ENCODE data around the gene FBXL19.
A peak's percentile ranks its signal among the peaks of the same experiment; 100 is the strongest.

Gene FBXL19

DNA sequence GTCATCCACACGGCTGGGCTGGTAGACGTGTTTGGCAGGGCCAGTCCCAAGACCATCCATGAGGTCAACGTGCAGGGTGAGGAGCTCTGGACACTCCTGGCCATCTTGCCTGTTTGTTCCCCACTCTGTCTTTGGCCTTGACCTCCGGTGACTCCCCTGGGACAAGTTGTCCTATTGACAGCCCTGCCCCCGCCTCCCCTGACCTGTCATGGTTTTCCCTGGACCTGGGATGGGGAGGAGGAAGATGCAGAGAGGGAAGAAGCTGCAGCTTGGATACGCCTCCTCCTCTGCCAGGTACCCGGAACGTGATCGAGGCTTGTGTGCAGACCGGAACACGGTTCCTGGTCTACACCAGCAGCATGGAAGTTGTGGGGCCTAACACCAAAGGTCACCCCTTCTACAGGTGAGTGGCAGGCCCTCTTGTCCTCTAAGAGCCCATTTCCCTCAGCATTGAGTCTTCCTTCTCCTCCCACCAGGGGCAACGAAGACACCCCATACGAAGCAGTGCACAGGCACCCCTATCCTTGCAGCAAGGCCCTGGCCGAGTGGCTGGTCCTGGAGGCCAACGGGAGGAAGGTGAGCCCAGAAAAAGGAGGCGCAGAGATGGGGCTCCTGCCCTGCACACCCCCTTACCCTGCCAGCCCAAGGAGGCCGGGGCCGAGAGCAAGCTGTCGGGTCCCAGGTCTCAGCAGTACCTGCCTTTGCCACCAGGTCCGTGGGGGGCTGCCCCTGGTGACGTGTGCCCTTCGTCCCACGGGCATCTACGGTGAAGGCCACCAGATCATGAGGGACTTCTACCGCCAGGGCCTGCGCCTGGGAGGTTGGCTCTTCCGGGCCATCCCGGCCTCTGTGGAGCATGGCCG is 63.0 kb downstream of the FBXL19 start:
- no peak for DNase-seq (ENCODE audit: low spot score)

DNA sequence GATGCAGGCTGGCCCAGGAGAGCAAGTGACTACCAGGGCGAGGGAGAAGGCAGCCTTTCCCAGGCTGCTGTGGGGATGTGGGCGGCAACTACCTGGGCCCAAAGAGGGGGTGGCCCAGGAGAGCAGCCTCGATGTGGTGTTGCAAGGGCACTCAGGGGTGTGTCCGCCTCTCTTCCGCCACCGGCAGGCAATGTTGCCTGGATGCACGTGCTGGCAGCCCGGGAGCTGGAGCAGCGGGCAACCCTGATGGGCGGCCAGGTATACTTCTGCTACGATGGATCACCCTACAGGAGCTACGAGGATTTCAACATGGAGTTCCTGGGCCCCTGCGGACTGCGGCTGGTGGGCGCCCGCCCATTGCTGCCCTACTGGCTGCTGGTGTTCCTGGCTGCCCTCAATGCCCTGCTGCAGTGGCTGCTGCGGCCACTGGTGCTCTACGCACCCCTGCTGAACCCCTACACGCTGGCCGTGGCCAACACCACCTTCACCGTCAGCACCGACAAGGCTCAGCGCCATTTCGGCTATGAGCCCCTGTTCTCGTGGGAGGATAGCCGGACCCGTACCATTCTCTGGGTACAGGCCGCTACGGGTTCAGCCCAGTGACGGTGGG is 64.3 kb downstream of the FBXL19 start:
- no peak for DNase-seq (ENCODE audit: low spot score)

DNA sequence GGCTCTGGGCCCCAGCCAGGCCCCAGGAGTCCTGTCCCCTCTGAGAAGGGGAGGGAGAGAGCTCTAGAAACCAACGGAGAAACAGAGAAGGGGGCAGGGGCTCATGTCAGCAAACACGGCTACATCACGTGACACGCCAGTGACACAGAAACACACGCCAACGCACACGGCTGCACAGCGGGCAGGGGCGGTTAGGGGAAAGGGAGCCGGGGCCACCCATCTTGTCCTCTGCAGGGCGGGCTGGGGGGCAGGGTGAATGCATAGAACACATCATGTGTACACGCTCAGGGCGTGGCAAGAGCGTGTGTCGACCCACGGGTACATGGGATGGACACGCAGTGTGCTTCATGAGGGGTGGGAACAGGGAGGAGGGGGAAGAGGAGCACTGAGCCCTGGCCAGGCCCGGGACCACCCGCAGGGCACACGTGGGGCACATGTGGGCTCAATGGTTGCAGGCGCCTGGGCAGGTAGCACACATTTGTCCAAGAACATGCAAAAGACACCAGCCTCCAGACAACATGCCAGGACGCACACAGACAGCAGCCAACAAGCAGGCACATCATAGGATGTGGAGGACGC is 66.2 kb downstream of the FBXL19 start:
- DNase-seq (ENCODE audit: low spot score): no peak

DNA sequence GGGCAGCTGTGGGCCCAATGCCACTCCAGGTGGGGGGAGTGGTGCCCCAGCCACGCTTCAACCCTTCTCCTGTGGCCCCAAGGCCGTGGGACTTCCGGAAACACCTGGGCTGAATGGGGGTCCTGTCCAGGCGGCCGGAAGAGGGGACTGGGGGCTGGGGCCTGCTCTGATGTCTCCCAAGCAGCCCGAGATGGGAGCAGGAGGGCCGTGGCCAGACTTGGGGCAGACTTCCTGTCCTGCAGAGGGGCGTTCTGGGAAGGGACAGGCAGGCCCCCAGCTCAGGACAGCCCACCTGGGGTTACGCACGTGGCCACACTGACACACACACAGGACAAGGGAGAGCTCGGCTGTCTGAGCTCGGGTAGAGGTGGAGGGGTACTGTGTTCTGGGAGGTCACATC is 66.7 kb downstream of the FBXL19 start:
- DNase-seq (ENCODE audit: low spot score): no peak

DNA sequence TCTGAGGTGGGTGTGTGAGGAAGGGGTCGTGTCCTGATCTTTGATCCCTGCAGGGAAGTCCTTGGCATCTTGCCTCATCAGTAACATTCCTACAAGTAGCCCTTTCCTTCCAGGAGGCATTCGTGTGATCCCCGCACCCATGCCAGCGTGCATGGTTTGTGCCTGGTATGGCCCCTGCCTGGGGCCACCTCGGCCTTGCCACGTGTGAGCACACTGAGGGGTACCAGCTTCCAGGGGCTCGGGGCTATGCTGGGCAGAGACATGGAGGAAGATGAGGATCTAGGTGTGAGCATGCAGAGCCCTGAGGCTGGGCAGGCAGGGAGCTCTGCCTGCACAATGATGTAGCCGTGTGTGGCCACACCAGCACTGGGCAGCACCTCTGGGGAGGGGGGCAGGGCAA is 67.7 kb downstream of the FBXL19 start:
- DNase-seq (ENCODE audit: low spot score): no peak

- DNase-seq (ENCODE audit: low spot score): no peak
Measured at GRCh38 chr16:30992276-30992780, 69.0 kb downstream of the FBXL19 start.

DNA sequence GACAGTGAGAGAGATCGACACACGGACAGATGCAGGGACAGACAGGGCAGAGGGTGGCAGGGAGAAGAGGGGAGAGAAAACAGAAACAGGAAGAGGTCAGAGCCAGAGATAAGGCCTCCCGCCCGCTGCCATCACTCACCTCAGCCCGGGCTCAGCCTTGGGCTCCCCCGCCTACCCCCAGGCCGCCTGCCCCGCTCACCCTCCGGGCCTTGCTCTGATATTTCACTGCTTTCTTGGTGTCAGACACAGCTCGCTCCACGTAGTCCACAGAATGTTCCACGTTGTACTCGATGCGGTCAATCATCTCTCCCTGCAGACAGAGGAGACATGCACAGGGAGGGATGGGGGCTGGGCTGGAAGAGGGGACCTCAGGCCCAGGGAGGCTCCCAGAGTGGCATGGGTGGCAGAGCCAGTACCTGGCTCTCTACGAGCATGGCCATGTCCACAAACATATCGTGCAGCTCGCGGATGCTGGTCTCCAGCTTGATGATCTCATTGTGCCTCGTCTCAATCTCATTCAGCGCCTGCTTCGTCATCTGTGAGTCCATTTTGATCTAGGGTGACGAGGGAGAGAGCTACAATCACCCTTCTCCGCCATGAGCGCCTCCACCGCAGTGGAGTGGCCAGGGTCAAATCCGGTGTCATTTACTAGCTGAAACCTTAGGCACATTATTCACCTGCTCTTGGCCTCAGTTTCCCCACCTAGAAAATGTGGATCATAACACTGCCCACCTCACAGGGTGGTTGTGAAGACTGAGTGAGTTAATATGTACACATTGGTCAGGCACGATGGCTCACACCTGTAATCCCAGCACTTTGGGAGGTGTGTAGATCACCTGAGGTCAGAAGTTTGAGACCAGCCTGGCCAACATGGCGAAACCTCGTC is 69.8 kb downstream of the FBXL19 start:
- no peak for DNase-seq (ENCODE audit: low spot score)

- DNase-seq (ENCODE audit: low spot score): no peak
Measured at GRCh38 chr16:30995927-30996323, 72.6 kb downstream of the FBXL19 start.

DNA sequence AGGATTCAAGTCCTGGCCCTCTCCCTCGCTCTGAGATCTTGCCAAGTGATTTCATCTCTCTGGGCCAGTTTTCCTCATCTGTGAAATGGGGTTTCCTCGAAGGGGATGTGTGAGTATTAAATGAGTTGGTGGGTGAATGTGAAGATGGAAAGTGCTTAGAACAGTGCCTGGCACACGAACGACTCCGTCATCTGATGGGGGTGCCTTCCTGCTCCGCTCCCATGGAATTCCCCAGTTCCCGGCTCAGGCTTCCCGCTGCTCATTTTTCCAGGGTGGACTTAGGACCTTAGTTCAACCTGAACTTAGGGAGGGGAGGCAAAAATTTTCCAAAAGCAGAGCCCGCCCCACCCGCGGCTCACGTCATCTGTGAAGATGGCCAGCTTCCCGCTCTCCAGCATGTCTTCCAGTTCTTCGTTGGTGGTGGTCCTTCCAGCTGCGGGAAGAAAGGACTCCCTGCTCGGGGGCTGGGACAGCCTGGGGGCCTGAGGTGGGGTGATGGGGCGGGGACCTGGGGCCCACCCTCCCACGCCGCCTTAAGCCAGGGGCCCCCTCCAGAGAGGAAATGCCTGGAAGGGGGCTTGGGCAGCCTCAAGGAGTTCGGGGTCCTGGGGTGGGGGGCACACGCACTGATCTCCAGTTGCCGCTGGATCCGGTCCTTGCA is 73.1 kb downstream of the FBXL19 start:
- no peak for DNase-seq (ENCODE audit: low spot score)

DNA sequence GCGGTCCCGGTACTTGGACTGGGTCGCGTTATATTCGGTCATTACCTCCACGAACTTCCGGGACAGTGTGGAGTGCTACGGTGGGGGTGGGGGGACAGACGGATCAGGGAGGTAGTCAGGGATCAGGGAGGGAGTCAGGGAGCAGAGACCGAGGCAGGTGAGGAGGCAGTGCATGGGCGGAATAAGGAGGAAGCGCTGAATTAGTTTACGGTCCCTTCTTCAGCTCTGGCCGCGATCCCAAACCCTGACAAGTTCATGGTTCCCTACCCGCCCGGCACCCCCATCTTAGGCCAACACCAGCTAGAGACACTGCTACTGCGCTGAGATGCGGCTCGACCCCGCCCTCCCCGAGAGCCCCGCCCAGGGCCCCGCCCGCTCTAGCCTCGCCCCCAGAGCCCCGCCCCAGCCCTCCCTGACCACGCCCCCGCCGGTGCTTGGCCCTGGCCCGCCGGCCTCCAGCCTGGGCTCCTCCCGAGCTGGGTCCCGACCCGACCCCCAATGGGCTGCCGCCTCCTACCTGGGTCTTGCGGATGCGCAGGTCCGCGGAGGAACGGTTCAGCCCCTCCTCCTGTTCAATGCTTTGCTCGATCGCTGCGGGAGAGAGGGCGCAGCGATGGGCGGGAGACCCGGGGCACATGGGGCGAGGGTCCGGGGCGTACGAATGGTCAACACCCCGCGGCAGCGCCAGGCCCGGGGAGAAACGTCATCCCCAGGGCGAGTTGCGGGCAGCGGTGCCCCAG is 73.8 kb downstream of the FBXL19 start:
- DNase-seq (ENCODE audit: low spot score): peak; percentile 85

DNA sequence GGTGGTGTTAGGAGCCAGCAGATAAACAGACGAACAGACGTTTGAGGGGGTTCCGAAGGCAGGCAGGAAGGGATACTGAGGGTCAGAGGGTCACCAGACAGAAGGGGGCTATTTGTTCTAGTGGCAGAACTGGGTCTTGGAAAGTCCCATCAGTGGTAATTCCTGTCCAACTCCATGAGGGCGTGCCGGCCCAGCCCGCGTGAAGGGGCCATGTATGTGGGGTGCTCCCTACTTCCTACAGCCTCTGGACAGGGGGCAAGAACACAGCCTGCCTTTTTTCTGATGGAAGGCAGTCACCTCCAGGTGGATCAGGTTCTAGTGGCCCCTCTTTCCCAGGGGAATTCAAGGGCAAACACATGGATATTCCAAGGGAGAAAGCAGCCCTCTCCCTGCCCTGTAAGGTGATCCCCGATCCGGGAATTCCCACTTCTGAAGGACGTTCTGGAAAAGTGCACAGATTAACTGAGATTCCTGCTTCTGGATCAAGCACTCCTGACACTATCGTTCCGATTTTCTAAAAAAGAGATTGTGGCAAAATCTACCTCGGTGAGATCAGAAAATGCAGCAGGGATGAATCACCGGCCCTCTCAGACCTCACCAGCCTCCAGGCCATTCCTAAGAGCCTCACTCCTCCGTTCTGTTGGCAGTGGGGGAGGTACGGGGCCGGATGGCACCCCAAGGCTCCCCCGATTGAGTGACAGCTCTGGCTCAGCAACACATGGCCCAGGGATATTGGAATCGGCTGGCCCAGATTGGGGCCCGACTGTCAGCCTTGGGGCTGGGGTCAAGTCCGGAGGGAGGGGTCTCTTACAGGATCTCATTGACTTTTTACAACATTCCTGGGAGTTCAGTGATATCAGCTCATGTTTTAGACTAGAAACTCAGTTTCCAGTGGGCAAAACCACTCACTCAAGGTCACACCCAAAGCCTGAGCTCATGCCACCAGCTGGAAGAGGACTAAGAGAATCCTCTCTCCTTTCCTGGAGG is 74.6 kb downstream of the FBXL19 start:
- DNase-seq (ENCODE audit: low spot score): no peak
